PC-3 (cell line): Measurements from ENCODE around the gene CTF1. TPM values are rescaled to one million over a fixed set of nuclear protein-coding genes. Genes with fewer than 3 reads are reported as not detected.
A peak's percentile ranks its signal among the peaks of the same experiment; 100 is the strongest.

ENCODE experiments used
- ATAC-seq: fragments of 200-7000 bp; cut with Tn5 transposase; 2 replicates; pipeline ENCODE4 v1.9.1; 2020; ENCODE audit warnings: mild to moderate bottlenecking, moderate library complexity
- BruUV-seq: library from RNA; stranded (reverse); fragments of 400-500 nt; replicated peaks from 2 replicates; lab custom pipeline; 2021; lab: Mats Ljungman, UMichigan
- CTCF ChIA-PET: fragments of 300-600 bp; sonication (Branson Sonifier 250); formaldehyde crosslinking; loops from one replicate; lab custom pipeline; 2022; ENCODE audit warnings: antibody characterized with exemption; lab: Charles Lee
- POLR2A ChIA-PET: fragments of 300-600 bp; sonication (Branson Sonifier 250); formaldehyde crosslinking; loops from one replicate; lab custom pipeline; 2022; ENCODE audit warnings: antibody characterized with exemption; ENCODE audit not compliant: unreplicated experiment; lab: Charles Lee
- DNase-seq: peaks from one replicate; pipeline ENCODE4 v3.0.0-alpha.2; 2015
- H2AFZ ChIP-seq: fragments of 300-600 bp; sonication (generic); 2 replicates; pipeline ENCODE4 v1.6.0; 2016; ENCODE audit warnings: antibody characterized with exemption, low read length
- H3F3A ChIP-seq: fragments of 300-600 bp; sonication (generic); one replicate; pipeline ENCODE4 v1.6.0; 2017; ENCODE audit warnings: antibody characterized with exemption, low read length, control low read depth, mild to moderate bottlenecking; ENCODE audit not compliant: unreplicated experiment
- H3K27ac ChIP-seq: fragments of 300-600 bp; sonication (generic); 2 replicates; pipeline ENCODE4 v1.5.1; 2016; ENCODE audit warnings: mild to moderate bottlenecking, low read length
- H3K27me3 ChIP-seq: fragments of 300-600 bp; sonication (generic); 2 replicates; pipeline ENCODE4 v1.6.1; 2016; ENCODE audit warnings: low read length, mixed read lengths
- H3K36me3 ChIP-seq: fragments of 300-600 bp; sonication (generic); 2 replicates; pipeline ENCODE4 v1.6.1; 2016; ENCODE audit warnings: low read depth, mixed run types, low read length, mixed read lengths
- H3K4me1 ChIP-seq: fragments of 300-600 bp; sonication (generic); 2 replicates; pipeline ENCODE4 v1.5.1; 2016; ENCODE audit warnings: low read length; ENCODE audit not compliant: insufficient read depth
- H3K4me2 ChIP-seq: fragments of 300-600 bp; sonication (generic); 2 replicates; pipeline ENCODE4 v1.6.0; 2016; ENCODE audit warnings: low read length
- H3K4me3 ChIP-seq: fragments of 300-600 bp; sonication (generic); 2 replicates; pipeline ENCODE4 v1.5.1; 2016; ENCODE audit warnings: mild to moderate bottlenecking, low read length, mixed read lengths
- H3K79me2 ChIP-seq: fragments of 300-600 bp; sonication (generic); 2 replicates; pipeline ENCODE4 v1.6.1; 2017; ENCODE audit warnings: low read length, mixed read lengths
- H3K9ac ChIP-seq: fragments of 300-600 bp; sonication (generic); 2 replicates; pipeline ENCODE4 v1.6.0; 2016; ENCODE audit warnings: mild to moderate bottlenecking, low read length
- H3K9me2 ChIP-seq: fragments of 300-600 bp; sonication (generic); replicated peaks from 2 replicates; pipeline ENCODE4 v1.6.1; 2016; ENCODE audit warnings: mixed run types, low read length, mixed read lengths
- H3K9me3 ChIP-seq: fragments of 300-600 bp; sonication (generic); 2 replicates; pipeline ENCODE4 v1.6.1; 2016; ENCODE audit warnings: low read length, mixed read lengths
- H4K20me1 ChIP-seq: fragments of 300-600 bp; sonication (generic); 2 replicates; pipeline ENCODE4 v1.6.1; 2016; ENCODE audit warnings: low read length, mixed read lengths
- EZH2 ChIP-seq: fragments of 300-600 bp; sonication (generic); IDR thresholded peaks from one replicate; pipeline ENCODE4 v1.6.1; 2017; ENCODE audit warnings: antibody characterized with exemption, mild to moderate bottlenecking, low read length; ENCODE audit not compliant: unreplicated experiment
- EZH2phosphoT487 ChIP-seq: fragments of 300-600 bp; sonication (generic); IDR thresholded peaks from 2 replicates; pipeline ENCODE4 v1.6.1; 2018; ENCODE audit warnings: mild to moderate bottlenecking, antibody characterized with exemption, low read length, borderline replicate concordance
- intact Hi-C: fragments of 100-400 bp; cut with micrococcal nuclease; formaldehyde crosslinking; loops from 2 replicates; pipeline ENCODE4 v1.9.0; 2023
- total RNA-seq: library from RNA; depleted of rRNA; stranded (reverse); fragments of >200 nt; gene quantifications from 2 replicates; pipeline ENCODE4 v1.2.3, GENCODE V29; 2014
- TF ChIP-seq, protein P1 (sequence below): fragments of 300-600 bp; sonication (generic); conservative IDR thresholded peaks from 2 replicates; pipeline ENCODE4 v1.5.1; 2017; ENCODE audit warnings: antibody characterized with exemption, low read depth, mild to moderate bottlenecking, low read length

The CTF1 gene
- total RNA-seq, 1 experiment from 2014 or later = 0.29 TPM

DNA sequence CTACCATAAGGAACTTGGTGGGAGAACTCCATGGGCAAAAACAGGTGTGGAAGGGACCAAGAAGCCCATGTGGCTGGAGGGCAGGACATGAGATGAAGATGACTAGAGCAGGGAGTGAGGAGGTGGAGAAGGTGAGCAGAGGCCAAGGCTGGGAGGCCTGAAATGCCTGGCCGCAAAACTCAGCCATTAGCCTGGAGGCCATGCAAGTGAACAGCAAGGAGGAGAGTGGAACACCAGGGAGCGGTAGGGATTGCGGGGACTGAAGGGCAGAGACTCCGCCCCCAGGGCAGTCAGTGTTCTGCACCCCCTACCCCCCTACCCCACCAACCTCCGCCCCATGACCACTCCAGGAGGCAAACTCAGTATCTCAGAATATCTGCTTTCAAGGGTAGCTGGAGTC is 19.5 kb upstream of the CTF1 start:
- Histone ChIP-seq H3K9me2 (no peaks in the 10 kb centered on the region), H3K27me3 (no peaks in the 10 kb centered on the region), H2AFZ (no peak overlapping the region), H3K4me3 (no peak overlapping the region; the same call in 1 of the 2 replicates), H3K79me2 (peaks cover 21% of the 10 kb centered on the region), H3K4me1 (peaks cover 12% of the 10 kb centered on the region), H4K20me1 (no peaks in the 10 kb centered on the region), H3K9ac (no peak overlapping the region), H3K27ac (no peak overlapping the region), H3K4me2 (peak overlapping the region; percentile 96; the same call in 1 of the 2 replicates), H3F3A (no peaks in the 10 kb centered on the region), H3K36me3 (no peaks in the 10 kb centered on the region), H3K9me3 (no peaks in the 10 kb centered on the region)
- POLR2A ChIA-PET = no interaction called here
- DNase-seq (no peak), ATAC-seq (no peak)
- no TSS peak for BruUV-seq
- intact Hi-C loops = no loop called here
- CTCF ChIA-PET = no interaction called here
- TF ChIP-seq EZH2phosphoT487 (no peak), EZH2 (no peak)
- TF ChIP-seq, protein P1, sequence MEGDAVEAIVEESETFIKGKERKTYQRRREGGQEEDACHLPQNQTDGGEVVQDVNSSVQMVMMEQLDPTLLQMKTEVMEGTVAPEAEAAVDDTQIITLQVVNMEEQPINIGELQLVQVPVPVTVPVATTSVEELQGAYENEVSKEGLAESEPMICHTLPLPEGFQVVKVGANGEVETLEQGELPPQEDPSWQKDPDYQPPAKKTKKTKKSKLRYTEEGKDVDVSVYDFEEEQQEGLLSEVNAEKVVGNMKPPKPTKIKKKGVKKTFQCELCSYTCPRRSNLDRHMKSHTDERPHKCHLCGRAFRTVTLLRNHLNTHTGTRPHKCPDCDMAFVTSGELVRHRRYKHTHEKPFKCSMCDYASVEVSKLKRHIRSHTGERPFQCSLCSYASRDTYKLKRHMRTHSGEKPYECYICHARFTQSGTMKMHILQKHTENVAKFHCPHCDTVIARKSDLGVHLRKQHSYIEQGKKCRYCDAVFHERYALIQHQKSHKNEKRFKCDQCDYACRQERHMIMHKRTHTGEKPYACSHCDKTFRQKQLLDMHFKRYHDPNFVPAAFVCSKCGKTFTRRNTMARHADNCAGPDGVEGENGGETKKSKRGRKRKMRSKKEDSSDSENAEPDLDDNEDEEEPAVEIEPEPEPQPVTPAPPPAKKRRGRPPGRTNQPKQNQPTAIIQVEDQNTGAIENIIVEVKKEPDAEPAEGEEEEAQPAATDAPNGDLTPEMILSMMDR = no peak

DNA sequence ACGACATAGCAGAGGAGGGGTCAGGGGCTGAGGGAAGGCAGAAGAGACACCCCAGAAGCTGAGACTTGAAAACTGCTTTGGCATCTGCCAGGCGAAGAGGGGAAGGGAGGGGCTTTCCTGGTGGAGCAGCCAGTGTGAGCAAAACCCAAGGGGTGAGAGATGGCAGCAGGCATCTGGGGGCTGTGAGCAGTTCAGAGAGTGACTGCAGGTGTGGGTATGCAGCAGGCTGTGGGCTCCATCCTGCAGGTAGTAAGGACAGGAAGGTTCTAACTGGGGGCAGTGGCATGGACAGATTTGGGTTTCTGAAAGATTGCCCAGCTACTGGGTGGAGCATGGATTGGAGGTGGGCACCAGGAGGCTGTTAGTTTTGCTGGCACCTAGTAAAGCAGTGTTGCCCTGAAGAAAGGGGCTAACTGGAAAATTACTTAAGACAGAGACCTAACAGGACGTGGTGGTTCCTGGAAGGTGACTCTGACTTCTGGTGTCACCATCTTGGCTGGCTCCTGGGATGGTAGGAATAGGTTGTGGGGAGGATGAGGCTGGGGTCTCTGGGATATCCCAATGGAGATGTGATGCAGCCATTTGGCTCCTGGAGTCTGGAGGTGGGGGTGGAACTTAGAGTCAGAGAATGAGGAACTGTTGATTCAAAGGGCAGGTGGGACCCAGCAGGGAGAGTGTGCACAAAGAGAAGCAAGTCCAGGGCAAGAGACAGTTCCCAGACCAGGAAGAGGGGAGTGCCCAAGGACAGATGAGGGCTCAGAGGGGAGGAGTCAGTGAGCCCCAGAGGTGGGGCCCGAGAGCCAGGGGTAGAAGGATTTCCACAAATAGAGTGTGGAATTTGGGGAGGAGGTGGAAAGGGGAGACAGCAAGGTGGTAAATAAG is 13.7 kb upstream of the CTF1 start:
- Histone ChIP-seq H3K4me3 (no peak overlapping the region), H3K36me3 (no peaks in the 10 kb centered on the region), H3K27me3 (no peaks in the 10 kb centered on the region), H3K9ac (no peak overlapping the region), H3K9me3 (no peaks in the 10 kb centered on the region), H3K79me2 (no peaks in the 10 kb centered on the region), H3K9me2 (no peaks in the 10 kb centered on the region), H3F3A (no peaks in the 10 kb centered on the region), H4K20me1 (no peaks in the 10 kb centered on the region), H3K4me1 (no peaks in the 10 kb centered on the region), H3K27ac (no peak overlapping the region), H2AFZ (no peak overlapping the region), H3K4me2 (no peak overlapping the region)
- CTCF ChIA-PET = no interaction called here
- ATAC-seq (no peak), DNase-seq (no peak)
- no TSS peak for BruUV-seq
- TF ChIP-seq EZH2phosphoT487 (no peak), EZH2 (no peak)
- TF ChIP-seq, protein P1 = no peak
- POLR2A ChIA-PET = no interaction called here
- intact Hi-C loops = no loop called here

- ChIA-PET POLR2A (no interaction called here), CTCF (no interaction called here)
- no peaks in the 10 kb centered on the region for H3K9me3 ChIP-seq
Measured at GRCh38 chr16:30884760-30885159, 11.7 kb upstream of the CTF1 start.

More at GRCh38 chr16:30884760-30885159, 11.7 kb upstream of the CTF1 start:
- no peak overlapping the region for H3K4me2 ChIP-seq
- H3K27me3 ChIP-seq = no peaks in the 10 kb centered on the region
- no peak for DNase-seq
- H3K9me2 ChIP-seq = no peaks in the 10 kb centered on the region
- no TSS peak for BruUV-seq
- no peaks in the 10 kb centered on the region for H3K4me1 ChIP-seq
- H2AFZ ChIP-seq = no peak overlapping the region
- intact Hi-C loops = no loop called here
- ATAC-seq = no peak
- H3K27ac ChIP-seq = no peak overlapping the region
- no peaks in the 10 kb centered on the region for H3K36me3 ChIP-seq
- H3K4me3 ChIP-seq = no peak overlapping the region
- no peak overlapping the region for H3K9ac ChIP-seq
- H3K79me2 ChIP-seq = no peaks in the 10 kb centered on the region
- TF ChIP-seq EZH2 (no peak), EZH2phosphoT487 (no peak)
- TF ChIP-seq, protein P1 = no peak
- H4K20me1 ChIP-seq = no peaks in the 10 kb centered on the region
- H3F3A ChIP-seq = no peaks in the 10 kb centered on the region
